Hindlimb muscle (tissue), 1 donor: ENCODE data around the gene DNASE1L1. TPM values are rescaled to one million over a fixed set of nuclear protein-coding genes. Genes with fewer than 3 reads are reported as not detected.
A peak's percentile ranks its signal among the peaks of the same experiment; 100 is the strongest.

Experiments used
- DNase-seq: peaks from one replicate; pipeline ENCODE4 v3.0.0-alpha.2; 2013
- polyA plus RNA-seq: library from polyadenylated mRNA; unstranded; fragments of 120-200 nt; gene quantifications from one replicate; pipeline ENCODE4 v1.2.1, GENCODE V29; 2013; ENCODE audit not compliant: insufficient read length

DNASE1L1 gene, protein sequence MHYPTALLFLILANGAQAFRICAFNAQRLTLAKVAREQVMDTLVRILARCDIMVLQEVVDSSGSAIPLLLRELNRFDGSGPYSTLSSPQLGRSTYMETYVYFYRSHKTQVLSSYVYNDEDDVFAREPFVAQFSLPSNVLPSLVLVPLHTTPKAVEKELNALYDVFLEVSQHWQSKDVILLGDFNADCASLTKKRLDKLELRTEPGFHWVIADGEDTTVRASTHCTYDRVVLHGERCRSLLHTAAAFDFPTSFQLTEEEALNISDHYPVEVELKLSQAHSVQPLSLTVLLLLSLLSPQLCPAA
- polyA plus RNA-seq = 44.6 TPM

DNA sequence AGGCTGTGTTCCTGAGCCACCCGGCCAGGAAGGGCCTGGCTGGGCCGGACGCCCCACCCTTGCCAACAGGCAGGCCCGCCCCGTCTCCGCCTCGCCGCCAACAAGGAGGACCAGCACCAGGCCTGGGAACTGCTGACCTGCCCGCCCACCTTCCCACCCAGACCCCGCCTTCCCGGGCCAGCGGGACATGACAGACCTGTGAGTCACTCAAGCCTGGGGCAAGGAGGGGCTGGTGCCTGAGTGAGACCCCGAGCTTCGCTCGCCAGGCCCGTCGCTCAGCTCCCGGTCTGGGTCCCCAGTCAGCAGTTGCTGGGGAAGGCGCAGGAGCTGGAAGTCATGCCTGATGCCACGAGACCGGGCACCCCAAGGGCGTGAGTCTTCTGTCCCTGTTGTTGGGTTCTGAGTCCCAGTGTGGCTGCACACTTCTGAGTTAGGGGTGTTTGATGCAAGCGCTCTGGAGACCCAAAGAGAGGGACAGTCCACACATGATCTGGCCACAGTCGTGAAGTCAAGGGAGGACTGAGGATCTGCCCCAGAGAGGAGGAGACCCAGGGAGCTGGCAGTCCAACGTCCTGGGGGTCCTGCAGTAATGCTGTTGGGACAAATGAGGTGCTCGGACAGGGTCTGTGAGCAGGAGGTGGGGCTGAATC lies at the start of gene DNASE1L1:
Gene DNASE1L1 (minus strand): TSS at position 33 of the 650 bp plus-strand sequence. CDS start 3,686 bp downstream, outside the sequence.
- DNase-seq = no peak

DNA sequence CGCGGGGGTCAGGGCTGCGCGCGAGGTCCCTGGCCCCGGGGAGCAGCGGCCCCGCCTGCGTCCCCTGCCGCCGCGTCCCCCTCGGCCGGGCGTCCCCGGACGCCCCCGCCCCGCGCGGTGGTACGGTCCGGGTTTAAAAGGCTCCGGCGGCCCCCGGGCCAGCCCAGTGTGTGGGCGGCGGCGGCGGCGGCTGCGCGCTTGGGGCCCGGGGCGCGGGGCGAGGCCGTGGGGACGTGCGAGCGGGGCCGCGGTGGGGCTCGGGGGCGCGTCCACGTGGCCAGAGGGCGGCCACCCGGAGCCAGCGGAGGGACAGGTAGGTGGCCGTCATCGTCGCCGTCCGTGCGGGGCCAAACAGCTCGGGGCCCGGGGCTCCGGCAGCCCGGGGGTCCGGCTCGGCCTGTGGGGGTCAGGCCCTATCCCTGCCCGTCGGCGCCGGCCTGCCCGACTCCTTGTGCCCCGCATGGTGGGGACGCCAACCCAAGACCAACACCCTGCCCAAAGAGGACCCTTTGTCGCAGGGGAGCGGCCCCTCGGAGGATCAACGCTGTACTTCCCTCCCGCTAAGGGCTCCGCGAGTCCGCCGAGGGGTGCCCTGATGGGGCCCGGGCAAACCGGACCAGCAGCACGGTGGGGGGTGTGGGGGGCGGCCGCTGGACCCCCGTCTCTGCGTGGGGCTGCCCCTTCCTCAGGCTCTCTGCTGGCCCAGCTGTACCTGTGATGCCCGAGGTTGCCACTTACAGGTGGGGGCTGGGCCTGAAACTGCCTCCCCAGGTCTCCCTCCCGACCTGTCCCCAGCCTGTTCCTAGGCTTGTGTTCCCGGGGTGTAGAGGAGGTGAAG lies 49.3 kb upstream of the DNASE1L1 start, which contains the start of gene PLXNA3:
Gene PLXNA3 (plus strand): TSS at position 166 of the 838 bp plus-strand sequence. CDS start 1,903 bp downstream, outside the sequence.
- peak; percentile 45 for DNase-seq

DNA sequence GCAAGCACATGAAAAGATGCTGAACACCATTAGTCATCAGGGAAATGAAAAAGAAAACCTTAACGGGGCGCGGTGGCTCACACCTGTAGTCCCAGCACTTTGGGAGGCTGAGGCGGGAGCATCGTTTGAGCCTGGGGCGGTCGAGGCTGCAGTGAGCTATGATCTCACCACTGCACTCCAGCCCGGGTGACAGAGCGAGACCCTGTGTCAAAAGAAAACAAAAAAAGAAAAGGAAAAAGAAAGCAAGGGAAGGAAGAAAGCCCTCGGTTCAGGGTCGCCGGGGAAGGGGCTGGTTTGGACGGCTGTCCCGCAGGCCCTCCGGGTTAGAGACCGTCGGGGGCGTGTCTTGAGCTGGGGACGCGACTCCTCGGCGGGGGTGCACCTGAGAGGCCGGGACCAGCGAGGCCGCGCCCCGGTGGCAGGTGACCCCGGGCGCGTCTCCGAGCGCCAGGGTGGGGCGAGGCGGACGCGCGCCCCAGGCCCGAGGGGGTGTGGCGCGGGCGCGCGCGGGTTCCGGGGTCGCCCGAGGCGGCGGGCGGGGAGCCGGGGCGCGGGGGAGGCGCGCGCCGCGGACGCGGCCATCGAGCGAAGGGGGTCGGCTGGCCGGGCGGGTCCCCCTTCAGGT lies 48.5 kb upstream of the DNASE1L1 start:
- no peak for DNase-seq

DNA sequence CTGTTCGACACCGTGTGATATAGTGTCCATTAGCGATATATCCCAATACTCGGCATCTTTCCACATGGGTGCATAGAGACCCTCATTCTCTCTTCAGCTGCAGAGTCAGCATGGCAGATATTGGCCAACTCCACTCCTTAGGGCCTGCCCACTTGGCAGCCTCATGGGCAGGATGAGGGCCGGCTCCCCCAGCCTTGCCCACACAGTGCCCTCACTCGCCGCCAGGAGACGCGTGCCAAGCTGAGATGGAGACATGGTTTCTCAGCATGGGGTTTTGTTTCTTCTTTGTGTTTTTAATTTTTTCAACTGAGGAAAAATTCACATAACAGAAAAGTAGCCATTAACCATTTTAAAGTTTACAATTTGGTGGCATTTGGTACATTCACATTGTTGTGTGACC lies 43.8 kb upstream of the DNASE1L1 start:
- DNase-seq = no peak

DNA sequence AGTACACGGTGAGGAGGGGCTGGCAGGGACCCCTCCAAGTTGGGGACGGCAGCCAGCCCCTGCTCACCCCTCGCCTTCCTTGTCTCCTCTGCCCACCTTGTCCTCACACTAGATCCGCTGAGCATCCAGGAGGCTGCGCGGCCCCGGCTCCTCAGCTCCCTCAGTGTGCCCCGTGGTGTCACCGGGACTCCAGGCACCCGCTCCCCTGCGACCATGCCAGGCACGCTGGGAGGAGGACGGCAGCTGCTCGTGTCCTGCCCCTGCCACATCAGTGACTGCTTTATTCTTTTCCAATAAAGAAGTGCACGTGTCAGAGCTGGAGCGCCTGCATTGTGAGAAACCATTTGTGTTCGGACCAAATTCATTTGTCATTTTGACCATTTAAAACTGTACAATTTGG lies 41.3 kb upstream of the DNASE1L1 start:
- DNase-seq = no peak

DNA sequence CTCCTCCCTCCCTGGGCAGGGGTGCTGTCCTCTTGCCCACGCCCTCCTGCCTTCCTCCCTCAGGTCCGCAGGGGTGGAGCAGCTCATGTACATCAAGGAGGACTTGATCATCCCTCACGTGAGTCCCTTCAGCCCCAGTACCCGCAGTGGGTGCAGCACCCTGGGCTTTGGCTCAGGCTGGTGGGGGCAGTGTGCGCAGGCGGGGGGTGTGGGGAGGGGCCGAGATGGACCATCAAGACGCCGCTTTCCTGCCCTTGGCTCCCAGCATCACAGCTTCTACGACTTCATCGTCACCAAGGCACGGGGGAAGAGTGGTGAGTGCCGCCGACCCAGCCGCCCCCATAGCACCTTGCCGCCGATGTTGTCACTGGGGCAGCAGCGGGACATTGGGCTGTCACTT lies 40.6 kb upstream of the DNASE1L1 start:
- DNase-seq = no peak

DNA sequence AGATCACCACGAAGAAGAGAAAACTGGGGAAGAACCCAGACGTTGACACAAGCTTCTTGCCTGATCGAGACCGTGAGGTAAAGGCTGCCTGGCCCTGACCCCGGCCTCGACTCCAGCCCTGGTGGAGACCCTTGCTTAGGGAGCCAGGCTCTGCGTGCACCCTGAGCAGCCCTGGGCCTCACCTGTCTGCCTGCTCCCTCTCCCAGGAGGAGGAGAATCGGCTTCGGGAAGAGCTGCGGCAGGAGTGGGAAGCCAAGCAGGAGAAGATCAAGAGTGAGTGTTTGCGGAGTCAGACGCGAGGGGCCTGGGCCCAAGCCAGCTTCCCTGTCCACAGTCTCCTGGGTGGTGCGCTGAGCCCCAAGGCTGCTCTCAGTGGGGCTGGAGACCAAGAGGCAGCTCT lies 39.4 kb upstream of the DNASE1L1 start:
- no peak for DNase-seq

DNA sequence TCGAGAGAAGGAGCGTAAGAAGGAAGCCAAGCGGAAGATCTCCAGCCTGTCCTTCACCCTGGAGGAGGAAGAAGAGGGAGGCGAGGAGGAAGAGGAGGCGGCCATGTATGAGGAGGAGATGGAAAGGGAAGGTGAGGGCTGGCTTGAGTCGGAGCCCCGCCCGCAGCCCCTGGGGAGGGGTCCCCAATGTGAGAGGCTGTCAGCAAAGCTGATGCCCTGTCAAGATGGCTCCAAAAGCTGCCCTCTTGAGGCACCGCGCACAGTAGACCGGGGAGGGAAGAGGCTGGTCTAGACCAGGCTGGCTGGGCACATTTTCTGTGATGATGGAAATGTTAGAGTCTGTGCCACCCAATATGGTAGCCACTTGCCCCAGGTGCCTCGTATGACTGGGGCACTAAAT lies 37.4 kb upstream of the DNASE1L1 start:
- DNase-seq = no peak

DNA sequence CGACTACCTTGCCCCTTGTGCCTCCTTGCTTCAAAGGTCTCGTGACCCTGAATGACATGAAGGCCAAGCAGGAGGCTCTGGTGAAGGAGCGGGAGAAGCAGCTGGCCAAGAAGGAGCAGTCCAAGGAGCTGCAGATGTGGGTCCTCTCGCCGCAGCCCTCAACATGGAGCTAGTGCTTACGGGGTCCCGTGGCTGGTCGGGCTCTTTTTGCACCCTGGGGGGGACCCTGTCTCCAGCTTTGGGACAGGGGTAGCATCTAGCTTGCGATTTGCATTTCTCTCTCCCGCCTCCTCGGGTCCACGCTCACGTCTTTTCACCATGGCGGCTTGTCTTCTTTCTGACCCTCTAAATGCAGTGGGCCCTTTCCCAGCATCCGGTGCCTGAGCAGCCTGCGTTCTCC lies 36.7 kb upstream of the DNASE1L1 start:
- no peak for DNase-seq

DNA sequence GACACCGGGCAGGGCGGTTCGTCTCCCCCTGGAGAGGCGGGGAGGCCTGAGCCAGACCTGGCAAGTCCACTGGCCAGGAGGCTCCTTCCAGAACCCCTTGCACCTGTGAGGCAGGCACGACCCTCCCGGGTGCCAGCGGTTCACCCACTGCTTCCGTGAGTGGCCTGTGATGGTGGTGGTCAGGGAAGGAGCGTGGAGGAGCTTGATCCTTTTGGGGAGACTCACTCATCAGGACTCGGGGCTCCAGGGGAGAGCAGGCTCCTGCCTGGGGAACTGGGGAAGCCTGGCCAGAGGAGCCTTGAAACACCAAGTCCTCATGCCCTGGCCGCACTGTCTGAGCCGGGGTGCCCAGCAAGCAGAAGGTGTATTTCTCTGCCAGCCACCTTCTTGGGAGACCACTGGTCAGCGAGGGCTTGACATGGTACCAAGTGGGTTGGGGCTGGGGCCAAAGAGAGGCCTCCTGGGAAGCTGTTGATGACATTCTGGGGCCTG lies 35.7 kb upstream of the DNASE1L1 start:
- no peak for DNase-seq

DNA sequence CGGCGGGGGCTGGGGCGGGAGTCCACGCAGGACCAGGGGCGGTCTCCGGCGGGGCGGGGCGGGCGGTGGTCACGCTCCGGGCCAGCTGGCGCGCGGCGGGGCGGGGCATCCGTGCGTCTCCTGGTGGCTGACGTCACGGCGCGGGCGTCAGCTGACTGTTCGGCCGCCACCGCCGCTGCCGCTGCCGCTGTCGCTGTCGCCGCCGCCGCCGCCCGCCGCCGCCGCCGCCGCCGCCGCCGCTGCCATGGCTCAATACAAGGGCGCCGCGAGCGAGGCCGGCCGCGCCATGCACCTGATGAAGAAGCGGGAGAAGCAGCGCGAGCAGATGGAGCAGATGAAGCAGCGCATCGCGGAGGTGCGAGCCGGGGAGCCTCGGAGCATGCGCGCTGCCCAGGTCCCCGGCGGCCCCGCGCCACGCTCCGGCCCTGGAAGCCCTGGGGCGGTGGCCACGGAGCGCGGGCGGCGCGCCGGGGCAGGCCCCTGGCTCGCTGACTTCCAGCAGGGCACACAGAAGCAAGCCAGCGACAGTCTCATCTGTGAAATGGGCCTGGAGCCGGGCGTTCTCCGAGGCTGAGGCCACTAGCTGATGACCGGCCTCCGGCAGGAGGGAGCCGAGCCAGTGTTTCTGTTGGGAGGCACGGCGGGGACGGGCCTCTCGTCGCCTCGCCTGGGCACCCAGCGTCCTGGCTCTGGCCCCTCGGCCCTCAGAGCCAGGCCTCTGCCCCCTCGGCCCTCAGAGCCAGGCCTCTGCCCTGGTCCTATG lies 35.1 kb upstream of the DNASE1L1 start, which contains the start of gene FAM50A:
Gene FAM50A (plus strand): TSS at position 150 of the 763 bp plus-strand sequence. CDS start 95 bp downstream, at position 245.
- peak; percentile 76 for DNase-seq

DNA sequence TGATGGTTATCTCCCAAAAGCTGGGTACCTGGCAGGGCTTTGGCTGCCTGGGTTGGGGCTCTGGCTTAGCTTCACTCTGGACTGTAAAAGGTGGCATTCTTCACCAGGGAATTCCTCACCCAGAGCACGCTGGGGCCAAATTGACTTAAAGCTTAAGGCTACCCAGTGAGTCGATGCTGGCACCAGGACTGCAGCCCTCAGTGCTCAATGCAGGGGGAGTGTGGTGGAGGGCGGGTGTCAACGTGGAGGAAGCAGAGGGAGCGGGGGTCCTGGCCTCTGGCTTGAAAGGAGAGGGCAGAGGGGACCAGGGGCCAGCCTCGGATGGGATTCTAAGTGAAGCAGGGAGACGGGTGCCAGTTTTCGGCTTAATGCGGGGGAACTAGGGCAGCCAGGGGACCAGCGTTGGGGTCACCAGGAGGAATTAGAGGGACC lies 34.4 kb upstream of the DNASE1L1 start:
- no peak for DNase-seq

DNA sequence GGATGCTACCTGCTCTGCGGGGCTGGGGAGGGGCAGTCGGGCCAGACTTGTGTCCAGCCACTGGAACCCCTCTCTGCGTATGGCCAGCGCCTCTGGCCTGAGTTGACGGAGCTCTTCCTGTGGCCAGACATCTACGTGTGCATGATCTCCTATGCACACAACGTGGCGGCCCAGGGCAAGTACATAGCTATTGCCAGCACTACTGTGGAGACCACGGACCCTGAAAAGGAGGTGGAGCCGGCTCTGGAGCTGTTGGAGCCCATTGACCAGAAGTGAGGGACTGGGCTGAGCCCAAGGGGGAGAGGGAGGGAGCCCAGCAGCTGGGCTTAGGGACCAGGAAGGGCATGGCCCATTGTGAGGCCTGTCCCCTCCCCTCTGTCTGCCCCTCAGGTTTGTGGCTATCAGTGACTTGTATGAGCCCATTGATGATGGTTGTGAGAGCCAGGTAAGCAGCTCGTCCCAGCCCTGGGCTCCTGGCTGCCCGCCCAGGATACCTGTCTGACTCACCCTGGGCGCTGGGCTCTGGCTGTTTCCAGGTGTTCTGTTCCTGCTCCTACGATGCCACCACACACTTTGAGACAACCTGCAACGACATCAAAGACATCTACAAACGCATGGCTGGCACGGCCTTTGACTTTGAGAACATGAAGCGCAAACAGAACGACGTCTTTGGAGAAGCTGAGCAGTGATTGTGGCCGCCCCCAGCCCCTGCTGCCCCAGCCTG lies 33.1 kb upstream of the DNASE1L1 start:
- no peak for DNase-seq

DNA sequence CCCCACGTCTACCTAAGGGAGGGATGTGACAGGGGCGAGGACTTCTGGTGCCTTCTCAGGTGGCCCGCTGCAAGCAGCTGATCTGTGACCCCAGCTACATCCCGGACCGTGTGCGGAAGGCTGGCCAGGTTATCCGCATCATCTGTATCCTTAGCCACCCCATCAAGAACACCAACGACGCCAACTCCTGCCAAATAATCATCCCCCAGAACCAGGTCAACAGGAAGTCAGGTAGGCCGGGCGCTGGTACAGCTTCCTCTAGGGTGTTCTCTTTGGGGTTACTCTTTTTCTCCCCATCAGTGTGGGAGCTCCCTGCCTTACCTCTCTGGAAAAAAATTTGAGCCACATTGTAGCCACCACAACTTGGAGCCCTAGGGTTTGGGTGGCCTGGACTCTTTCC lies 32.5 kb upstream of the DNASE1L1 start:
- no peak for DNase-seq

DNA sequence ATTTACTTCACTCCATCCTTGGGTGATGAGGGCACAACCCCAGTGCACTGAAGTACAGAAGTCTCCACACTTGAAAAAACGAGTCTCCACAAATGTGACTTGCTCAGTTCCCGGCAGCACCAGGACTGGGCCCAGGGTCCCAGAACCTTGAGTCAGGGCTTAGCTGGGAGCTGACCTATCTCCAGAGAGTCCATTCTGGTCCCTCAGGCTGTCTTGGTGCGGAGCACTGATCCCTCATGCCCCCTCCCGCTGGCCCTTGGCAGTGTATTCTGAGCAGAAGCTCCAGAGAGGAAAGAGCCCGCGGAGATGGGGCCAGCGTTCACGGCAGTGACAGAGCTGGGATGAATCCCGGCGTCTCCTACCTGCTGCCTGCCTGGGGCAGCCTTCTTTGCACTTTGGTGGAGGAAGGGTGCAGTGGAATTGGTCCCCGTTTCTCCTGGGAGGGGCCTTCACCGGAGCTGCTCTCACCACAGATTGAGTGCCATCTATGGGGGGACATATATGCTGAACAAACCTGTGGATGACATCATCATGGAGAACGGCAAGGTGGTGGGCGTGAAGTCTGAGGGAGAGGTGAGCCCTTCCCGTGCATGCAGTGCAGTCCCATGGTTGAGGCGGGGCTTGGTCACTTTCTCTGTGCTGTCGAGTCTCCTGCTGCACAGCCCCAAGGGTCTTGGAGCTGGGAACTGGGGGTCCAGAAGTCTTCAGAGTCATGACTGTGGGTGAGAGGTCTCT lies 31.7 kb upstream of the DNASE1L1 start:
- no peak for DNase-seq

DNA sequence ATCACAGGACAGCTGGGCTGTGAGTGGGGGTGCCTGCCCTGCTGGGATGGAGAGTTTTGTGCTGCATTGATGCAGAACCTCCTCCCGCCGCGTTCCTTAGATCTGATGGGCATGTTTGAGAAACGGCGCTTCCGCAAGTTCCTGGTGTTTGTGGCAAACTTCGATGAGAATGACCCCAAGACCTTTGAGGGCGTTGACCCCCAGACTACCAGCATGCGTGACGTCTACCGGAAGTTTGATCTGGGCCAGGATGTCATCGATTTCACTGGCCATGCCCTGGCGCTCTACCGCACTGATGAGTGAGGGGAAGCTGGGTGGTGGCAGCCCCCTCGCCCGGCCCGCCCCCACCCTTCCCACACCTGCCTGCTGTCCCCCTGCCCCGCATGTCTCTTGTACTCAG lies 30.8 kb upstream of the DNASE1L1 start:
- DNase-seq = no peak

DNA sequence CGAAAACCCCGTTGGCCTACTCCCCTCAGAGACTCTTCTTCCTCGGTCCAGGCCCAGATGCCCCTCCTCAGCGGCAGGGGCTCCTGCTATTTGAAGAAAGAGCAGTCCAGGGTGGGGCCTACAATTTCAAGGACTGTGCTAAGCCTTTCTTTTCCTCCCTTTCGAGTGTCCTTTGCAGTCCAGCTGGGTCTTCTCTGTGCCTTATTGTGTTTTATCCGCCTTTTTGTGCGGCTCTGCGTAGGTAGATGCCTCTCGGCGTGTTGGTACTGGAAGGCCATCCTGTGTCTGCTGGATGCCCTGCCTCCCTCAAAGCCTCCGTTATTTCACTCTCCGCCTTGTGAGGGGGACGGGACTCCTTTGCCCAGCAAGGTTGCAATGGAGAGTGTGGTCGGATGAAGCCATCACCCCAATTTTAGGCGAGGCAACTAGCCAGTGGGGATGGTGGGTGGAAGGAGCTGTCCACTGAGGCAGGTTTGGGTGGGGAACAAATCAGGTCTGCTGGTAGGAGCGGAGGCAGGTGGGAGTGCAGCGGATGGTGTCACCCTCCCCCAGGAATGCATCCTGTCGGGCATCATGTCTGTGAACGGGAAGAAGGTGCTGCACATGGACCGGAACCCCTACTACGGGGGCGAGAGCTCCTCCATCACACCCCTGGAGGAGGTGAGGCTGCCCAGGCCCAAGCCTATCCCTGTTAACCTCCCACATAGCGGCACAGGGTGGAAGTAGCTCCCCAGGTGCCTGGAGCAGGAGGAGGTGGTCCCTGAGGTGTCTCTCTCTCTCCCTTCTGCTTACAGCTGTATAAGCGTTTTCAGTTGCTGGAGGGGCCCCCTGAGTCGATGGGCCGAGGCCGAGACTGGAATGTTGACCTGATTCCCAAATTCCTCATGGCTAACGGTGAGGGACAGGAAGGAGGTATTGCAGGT lies 29.2 kb upstream of the DNASE1L1 start:
- DNase-seq = no peak

DNA sequence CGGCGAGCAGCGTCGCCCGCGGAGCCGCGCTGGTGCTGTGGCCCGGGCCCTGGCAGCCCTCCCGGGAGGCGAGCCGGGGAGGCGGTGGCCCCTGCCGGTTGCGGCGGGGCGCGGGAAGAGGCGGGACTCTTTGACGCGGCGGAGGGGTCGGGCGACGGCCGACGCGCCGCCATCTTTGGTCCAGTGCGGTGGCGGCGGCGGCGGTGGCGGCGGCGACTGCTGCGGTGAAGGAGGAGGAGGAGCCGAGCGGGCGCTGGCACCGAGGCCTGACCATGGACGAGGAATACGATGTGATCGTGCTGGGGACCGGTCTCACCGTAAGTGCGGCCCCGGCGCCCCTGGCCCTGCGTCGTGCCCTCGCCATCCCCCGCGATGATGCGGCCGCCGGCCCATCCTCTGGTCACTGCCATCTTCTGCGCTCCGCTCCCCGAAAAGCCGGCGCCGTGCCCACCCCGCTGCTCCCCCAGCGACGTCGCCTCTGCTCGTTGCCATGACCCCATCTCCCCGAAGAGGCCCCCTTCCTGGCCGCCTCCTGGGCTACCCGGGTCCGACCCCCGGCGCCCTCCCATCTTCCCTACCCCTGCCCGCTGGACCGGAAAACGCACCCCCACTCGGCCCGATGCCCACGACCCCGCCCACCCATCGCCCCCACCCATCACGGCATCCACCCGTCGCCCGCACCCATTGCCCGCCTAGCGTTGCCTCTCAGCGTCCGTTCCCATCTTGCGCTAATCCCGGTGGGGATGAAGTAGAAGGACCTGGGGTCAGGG lies 28.1 kb upstream of the DNASE1L1 start, which contains the start of gene GDI1:
Gene GDI1 (plus strand): TSS at position 172 of the 770 bp plus-strand sequence. CDS start 101 bp downstream, at position 273.
- DNase-seq = peak; percentile 44
